Measurements from ENCODE around the gene SYNGR3.

GRCh38 chr16:2013527-2013926 is 23.8 kb downstream of the SYNGR3 start:
- TF ChIP-seq CTCF (IDR thresholded peaks at IDR 0.05) (no peak), POLR2A (IDR thresholded peaks at IDR 0.05; ENCODE audit: low read depth) (no peak), POLR2AphosphoS5 (IDR thresholded peaks at IDR 0.05) (no peak)

All from esophagus muscularis mucosa (tissue), 3 donors.